Hindlimb muscle (tissue), 1 donor: Measurements from ENCODE around the gene PRLH. TPM values are rescaled to one million over a fixed set of nuclear protein-coding genes. Genes with fewer than 3 reads are reported as not detected.

Source experiments
- DNase-seq: peaks from one replicate; pipeline ENCODE4 v3.0.0-alpha.2; 2013
- polyA plus RNA-seq: library from polyadenylated mRNA; unstranded; fragments of 120-200 nt; gene quantifications from one replicate; pipeline ENCODE4 v1.2.1, GENCODE V29; 2013; ENCODE audit not compliant: insufficient read length

Gene PRLH
- polyA plus RNA-seq, 1 donor: not detected

DNA sequence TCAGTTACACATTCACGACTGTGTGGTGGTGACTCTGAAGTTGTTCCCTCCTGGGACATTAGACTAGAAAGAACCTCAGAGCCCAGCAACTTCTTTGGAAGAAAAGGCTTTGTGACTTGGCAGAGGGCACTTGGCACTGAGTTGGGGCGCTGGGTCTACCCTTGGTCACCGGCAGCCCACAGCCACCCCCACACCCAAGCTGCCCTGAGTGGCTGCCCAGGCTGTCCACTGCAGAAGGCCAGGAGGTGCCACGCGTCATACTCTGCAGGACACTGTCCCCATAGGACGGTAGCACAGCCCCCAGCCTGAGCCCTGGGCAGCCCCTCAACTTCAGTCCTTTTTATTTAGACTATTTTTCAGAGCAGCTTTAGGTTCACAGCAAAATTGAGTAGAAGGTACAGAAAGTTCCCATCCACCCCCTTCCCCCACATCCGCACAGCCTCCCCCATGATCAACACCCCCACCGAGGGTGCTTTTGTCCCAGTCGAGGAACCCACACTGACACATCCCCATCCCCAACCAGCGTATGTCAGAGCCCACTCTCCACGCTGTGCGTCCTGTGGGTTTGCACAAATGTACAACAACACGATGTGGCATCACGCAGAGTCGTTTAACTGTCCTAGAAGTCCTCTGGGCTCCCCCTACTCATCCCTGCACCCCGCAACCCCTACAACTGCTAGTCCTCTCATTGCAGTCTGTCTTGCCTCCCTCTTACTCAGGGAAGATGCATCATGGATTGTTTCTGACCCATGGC, 1.1 kb downstream of the PRLH start:
- DNase-seq: no peak

DNA sequence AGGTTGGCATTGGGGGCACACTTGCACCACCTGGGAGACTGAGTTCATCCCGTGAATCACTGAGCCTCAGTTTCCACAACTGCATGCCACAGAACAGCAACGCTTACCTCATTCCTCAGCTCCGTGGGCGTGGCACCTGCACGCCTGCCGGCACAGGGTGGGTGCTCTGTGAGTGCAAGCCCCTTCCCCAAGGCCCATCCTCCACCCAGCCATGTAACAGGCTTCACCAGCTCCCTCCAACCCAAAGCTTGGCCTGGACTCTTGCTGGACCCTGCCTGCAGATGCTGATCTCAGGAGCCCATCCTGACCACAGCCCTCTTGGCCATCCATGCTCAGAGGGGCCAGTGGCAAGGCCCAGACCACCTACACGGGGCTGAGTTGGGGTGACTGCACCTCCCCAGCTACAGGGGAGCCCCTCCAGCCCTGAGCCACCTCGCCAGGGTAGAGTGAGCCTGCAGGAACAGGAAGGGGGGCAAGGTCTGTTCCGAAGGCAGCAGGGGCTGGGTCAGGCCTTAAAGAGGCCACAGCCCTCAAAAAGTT, 1.8 kb downstream of the PRLH start:
- no peak for DNase-seq

DNA sequence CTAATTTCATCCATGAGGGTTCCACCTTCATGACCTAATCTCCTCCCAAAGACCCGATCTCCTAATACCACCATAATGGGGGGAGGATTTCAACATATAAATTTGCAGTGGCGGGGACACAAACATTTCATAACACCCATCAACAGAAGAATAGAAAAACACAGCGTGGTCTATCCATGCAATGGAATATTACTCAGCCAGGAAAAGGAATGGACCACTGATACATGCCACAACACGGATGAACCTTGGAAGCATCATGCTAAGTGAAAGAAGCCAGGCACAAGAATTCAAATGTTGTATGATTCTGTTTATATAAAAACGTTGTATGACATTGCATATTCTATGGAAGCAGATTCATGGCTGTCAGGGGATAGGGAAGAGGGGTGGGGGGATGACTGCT, 2.7 kb downstream of the PRLH start:
- DNase-seq: no peak

DNA sequence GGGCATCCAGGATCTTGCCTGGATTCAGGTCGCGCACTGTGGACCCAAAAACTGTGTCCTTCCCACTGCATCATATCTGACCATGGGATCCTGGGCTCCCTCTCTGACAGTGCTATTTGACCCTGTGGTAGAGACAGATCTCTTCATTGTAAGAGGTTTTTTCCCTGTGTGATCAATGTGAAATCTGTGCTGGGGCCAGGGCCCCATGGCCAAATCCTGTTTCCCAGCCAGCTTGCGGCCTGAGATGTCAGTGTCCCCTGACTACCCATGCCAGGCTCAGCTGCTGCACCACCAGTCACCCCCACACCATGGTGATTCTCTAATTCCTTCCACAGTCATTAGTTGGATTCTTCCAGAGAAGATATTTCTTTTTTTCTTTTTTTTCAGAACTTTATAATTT, 3.5 kb downstream of the PRLH start:
- no peak for DNase-seq

DNA sequence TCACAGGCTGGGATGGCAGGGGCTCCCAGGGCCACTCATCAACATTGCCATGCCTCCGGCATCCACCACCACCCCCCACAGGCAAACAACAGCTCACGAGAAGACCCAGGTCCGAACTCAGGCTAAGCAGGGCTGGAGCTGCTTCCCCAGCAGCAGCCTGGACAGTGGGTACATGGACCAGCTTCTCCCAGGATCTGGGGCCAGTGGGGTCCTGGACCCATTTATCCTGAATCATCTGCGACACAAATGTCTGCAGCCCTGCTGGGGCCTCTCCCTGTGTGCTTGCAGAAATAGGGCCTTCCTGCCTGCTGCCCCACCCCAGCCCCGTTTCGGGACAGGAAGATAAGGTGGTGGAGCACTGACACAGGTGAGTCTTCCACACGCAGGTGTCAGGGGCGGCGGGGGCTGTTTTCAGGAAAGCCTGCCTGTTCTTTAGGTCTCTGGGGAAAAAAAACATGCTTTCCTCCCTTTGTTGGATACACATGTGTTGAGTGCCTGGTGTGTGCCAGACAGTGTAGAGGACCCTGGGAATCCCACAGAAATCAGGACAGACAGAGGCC, 4.5 kb downstream of the PRLH start:
- no peak for DNase-seq

DNA sequence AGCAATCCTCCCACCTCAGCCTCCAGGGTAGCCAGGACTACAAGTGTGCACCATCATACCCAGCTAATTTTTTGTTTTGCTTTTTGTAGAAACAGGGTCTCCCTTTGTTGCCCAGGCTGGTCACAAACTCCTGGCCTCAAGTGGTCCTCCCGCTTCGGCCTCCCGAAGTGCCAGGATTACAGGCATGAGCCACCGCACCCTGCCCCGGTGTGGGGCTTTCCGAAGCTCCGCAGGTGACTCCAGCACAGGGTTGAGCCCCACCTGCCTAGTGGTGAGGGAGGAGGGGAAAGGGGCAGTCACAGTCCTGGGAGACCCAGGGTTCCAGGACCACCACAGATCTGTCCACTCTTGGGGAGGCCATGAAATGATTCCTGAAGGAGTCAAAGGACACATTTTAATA, 5.2 kb downstream of the PRLH start:
- DNase-seq: no peak

DNA sequence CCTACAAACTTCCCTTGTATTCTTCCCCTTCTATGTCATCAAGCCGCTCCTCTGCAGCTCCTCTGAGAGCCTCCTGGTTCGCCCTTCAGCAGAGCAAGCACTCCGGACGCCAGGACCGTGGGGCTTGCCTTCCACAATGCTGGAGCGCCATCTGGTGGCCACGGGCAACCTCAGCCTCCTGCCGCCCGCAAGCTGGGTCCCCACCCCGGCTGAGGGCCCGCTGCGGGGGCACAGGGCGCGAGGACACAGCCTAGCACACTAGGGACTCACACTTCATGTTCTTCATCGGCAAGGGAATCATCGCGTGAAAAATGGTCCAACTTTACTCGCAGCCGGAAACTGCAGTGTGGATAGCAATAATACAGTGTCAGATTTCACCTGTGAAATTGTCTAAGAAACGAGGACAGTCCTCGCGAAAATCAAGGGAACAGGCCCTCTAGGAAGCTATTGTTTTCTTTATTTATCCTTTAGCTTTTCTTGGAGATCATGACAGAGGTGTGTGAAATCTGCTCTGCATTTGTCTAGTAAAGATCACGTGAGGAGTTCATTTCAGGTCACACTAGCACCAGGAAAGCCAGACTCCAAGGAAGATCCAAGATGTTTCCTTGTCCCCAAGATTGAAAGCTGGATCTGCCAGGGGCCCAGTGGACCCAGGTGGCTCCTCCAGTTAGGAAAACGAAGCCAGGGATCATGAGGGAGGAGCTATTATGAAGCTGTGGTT, 5.8 kb downstream of the PRLH start:
- DNase-seq: peak; percentile 89

DNA sequence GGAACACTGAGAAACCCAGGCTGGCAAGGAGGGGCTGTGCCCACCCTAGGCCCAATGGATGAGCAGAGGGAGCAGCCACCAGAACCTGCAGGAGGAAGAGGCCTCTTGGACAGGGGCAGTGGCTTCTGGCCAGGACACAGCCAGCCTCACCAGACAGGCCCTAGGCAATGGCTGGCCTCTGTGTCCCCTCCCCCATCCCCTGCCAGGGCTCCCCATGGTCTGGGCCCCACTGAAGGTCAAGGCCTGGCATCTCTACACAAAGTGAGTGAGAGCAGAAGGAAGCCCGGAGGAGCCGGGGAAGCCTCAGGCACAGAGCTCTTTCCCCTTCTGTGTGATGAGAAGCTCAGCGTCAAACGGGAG, 6.3 kb downstream of the PRLH start:
- no peak for DNase-seq

DNA sequence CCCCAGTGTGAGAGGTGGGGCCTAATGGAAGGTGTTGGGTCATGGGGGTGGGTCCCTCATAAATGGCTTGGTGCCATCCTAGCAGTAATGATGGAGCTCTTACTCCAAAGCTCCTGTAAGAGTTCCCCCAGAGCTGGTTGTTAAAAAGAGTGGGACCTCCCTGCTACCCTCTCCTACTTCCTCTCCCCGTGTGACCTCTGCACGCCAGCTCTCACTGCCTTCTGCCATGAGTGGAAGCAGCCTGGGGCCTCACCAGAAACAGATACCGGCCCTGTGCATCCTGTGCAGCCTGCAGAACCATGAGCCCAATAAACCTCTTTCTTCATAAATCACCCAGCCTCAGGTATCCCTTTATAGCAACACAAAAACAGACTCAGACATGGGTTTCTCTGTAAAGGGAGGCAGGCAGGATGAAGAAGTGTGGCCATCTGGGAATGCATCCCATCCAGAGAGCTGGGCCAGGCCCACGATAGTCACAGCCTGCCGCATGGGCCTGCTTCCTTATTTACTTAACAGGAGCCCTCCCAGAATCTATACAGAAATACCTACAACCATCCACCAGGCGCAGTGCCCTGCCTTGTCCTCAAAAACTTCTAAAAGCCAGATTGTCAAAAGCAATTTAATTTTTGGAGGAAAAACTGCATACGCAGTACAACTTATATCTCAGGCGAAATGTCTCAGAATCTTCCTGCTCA, 7.5 kb downstream of the PRLH start:
- DNase-seq: no peak

DNA sequence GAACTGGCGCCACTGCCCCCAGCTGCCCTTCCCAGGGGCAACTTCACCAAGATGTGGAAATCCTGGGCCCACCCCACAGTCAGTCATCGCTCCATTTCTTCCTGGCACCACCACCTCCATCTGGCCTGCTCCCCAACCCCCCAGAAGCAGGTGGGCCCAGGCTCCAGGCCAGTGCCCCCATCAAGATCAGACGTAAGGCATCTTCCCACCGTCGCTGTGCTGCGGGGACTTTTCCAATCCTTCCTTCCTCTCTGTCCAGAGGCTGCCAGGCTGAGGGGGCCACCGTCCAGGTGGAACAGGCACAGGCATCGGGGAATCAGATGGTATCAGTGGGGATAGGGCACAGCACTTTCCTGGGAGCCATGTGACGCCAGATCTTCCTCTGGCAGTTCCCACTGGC, 8.1 kb downstream of the PRLH start:
- no peak for DNase-seq

DNA sequence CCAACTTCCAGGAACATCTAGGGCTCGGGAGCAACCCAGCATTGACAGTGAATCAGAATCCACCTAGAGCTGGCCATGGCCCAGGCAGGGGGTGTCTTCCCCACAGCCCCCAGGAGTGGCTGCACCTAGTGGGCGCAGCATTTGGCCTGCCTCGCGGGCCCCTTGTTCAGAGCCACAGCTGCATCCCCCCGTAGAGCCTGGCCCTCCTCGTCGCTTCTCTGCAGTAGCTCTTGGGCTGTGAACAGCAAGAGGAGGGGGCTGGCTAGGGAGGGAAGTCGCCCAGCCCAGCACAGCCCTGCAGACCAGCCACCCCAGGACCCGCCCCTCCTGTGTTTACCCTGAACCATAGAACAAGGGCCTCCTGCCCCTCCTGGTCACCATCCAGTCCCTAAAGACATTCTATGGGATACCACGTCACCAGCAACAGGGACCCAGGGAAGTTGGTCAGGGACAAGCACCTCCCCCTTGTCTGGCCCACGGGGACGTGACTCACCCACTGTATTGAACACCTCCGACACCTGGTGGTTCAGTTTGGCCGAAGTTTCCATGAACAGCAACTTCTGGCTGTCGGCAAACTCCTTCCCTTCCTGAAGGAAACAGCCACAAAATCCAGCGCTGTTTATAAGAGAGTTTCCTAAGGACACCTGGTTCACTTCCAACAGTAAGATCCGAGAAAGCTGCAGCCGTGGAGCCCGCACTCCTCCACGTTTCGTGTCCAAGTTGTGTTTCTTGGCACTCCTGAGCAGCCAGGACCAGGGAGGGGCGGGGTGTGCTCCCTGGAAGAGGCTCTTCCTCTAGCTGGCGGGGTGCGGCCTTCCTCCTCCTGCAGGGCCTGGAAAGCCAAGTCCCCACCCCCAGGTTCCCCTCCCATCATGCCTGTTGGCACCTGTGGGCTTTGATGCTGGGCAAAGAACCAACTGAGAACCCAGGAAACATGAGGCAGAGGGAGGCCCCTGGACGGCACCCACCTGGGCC, 8.8 kb downstream of the PRLH start:
- DNase-seq: peak; percentile 38

DNA sequence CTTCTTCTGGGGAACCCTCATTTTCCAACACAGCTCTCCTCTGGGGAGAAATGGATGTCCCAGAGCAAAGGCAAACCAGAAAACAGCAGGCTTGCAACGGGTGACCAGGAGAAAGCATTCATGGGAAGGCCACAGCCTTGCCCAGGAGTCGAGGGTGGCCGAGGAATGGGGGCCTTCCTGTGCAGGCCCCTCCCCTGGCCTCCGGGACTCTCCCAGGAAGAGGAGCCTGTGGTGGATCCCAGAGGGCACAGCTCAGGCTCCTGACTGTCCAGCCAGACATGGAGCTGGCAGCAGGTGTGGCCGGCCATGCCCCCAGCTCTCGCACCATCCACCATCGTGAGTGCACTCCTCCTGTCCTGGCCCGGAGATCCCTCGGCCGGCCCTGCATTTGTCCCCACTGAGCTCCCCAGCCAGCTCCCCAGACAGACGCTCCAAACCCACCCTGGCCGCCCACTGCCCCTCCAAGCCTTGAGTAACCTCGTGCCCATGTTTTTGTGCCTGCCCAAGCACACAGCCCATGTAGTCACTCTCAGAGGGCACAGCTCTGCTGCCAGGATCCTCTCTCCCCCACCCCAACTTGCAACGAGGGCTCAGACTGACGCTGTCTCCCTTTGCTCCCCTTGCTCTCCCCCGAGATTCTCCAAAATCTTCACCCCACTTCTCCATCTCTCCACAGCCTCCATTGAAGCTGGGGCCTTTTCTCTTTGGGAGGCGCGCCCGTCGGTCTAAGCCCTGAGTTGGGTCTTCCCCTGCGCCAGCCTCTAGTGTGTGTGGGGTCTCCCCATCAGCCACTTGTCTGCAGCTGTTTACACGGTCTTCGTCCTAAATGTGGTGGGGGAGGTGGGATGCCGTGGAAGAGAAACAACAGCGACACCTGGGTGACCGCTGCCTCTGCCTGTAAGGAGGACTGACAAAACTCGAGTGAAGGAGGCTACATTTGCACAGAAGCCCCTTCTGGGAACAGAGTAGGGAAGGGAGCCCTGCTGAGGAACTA, 9.8 kb downstream of the PRLH start:
- no peak for DNase-seq

DNA sequence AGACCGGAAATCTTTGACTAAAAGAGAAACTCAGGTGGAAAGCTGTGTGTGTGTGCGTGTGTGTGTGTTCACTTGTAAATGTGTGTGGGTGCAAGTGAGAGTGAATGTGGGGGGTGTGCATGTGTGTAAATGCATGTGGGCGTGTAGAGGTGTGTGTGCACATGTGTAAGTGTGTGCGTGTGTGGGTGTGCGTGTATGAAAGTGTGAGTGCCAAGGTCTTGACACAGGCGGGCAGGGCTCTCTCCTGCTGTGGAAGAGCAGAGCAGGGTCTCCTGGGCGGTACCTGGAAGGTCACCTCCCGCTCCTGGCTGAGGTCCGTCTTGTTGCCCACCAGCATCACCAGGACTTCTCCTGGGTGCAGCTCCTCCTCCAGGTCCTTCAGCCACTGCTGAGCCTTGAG, 10.6 kb downstream of the PRLH start:
- DNase-seq: no peak

DNA sequence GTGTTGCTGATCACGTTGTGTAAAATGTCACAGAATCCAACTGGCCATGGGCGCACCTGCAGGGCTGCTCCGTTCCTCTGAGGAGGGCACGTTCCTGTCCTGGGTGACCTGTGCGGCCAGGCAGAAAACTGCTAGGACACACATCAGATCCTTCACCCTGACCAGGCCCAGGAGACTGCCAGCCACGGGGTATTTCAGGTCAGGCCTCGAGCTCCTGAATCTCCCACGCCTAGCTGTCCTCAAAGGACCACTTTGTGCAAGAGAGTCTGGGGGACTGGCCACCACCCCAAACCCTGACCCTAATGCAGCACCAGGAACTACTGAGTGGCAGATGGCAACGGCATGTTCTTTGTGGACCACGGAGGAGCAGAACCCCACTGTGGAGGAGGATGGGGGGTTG, 11.1 kb downstream of the PRLH start:
- DNase-seq: no peak

DNA sequence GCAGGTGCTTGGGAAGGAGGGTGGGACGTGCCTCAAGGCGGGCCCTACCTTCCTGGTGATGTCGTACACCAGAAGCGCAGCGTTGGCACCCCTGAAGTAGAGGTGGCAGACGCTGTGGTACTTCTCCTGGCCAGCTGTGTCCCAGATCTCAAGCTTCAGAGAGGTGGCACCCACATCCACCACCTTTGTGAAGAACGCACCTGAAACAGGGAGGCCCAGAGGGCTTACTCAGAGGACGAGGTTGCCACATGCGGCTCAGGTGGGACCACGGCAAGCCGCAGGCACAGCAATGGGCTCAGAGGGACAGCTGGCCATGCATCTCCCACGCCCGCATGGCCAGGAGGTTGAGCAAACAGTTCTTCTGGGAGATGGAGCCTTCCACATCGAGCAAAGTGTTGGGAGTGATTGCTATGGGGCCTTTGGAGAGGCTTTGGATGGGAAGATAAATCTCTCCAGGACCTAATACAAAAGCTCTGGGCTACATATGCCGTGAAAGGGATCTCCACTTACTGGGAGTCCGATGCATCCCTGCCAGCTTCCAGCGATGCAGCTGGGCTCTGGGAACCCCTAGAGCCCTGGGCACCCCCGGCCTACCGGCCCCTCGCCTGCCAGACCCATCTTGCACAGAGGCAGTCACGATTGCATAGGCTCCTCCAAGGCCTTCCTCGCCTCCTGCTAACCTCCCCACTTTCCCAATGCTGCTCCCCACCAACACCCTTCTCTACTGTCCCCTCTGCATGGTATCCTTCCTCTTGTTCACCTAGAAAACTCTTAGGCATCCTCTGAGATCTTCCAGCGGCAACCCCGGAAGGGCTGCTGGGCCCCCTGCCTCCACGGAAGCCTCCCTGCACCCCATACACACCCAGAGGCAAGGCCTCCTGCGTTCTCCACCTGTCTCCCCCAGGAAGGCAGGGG, 11.8 kb downstream of the PRLH start:
- no peak for DNase-seq

DNA sequence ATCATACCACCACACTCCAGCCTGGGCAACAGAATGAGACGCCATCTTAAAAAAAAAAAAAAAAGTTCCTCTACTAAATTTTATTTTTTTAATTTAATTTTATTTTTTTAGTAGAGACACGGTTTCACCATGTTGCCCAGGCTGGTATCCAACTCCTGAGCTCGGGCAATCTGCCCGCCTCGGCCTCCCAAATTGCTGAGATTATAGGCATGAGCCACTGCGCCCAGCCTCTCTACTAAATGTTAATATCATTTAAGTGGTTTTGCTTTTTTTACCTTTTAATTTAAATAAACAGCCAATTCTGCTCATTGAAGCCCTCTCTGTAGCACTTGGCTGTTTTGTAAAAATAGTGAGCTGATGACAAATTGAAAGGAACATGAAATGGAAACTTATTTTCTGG, 15.0 kb downstream of the PRLH start:
- DNase-seq: no peak

DNA sequence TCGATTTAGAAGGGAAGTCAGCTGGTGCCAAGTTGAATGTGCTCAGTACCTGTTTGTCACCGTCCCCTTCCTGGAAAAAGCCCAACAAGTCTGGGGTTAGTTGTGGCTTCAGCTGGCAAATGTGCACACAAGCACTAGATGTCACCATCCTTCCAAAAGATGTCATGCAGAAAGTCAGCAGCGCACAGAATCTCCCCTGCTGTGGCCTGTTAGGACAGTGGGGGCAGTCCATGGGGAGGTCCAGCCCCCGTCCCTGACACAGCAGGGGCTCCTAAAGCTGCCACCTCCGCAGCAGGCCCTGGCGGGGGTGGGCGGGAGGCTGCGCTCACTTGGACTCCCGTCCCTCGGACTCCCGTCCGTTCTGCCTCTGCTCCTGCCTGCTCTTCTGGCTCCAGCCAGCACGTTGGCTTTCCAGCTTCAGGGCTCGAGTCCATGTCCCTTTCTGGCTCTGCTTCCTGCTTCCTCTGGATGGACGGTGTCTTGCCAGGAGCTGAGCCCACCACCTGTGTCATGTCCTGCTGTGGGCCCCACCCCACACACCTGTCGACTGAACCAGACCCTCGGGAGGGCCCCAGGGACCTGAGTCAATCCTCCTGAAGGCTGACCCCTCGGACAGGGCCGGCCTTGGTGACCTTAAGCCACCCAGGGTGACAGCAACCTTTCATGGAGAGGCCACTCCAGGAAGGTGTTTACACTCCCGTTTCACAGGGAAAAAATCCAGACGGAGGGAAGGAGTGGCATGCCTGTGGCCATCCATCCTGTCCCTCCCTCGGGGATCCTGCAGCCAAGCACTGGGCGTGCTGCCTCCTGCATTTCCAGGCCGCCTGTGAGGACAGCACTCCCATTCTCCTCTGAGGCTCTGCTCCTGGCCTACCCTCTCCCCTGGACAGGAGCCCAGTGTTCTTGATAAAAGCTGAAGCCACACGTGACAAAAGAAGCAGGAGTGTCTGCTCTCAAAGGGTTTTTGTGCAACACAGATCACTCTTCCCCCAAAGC, 15.7 kb downstream of the PRLH start:
- DNase-seq: peak; percentile 77
